Esophagus squamous epithelium (tissue), 5 donors: ENCODE measurements around the gene SH3PXD2B. TPM values are rescaled to one million over a fixed set of nuclear protein-coding genes. Genes with fewer than 3 reads are reported as not detected.

Source experiments
- DNase-seq: peaks from one replicate; lab custom pipeline; 2025; lab: John Stamatoyannopoulos, UW
- H3K27ac ChIP-seq, 4 donors: fragments of 200-600 bp; sonication (generic); one replicate each; pipeline ENCODE4 v1.5.1; 2016 to 2019; ENCODE audit warnings: mild to moderate bottlenecking in 1 of 4
- H3K27me3 ChIP-seq, 4 donors: fragments of 200-600 bp; sonication (generic); 1 replicate in 3 of 4; 2 replicates in 1 of 4; pipeline versions ENCODE4 v1.5.1 to v1.6.0; 2017 to 2021; ENCODE audit warnings: antibody characterized with exemption in 1 of 4
- H3K36me3 ChIP-seq, 3 donors: fragments of 200-600 bp; sonication (generic); one replicate each; pipeline ENCODE4 v1.5.1; 2016 to 2019
- H3K4me1 ChIP-seq, 3 donors: fragments of 200-600 bp; sonication (generic); one replicate each; pipeline ENCODE4 v1.5.1; 2017 to 2019
- H3K4me3 ChIP-seq, 4 donors: fragments of 200-600 bp; sonication (generic); 1 replicate in 3 of 4; 2 replicates in 1 of 4; pipeline ENCODE4 v1.5.1; 2016 to 2019; ENCODE audit warnings: mild to moderate bottlenecking in 2 of 4, moderate library complexity in 1 of 4
- H3K9me3 ChIP-seq, 3 donors: fragments of 200-600 bp; sonication (generic); one replicate each; pipeline ENCODE4 v1.5.1; 2016 to 2019
- CTCF ChIP-seq, 6 experiments: fragments of 450-650 bp in 4 of 6; fragments of 200-600 bp in 2 of 6; sonication (generic) in 2 of 6; IDR thresholded peaks; one replicate each; pipeline ENCODE4 v1.5.1; 2016 to 2019; ENCODE audit warnings: antibody characterized with exemption in 6 of 6, mild to moderate bottlenecking in 4 of 6, moderate library complexity in 4 of 6
- POLR2A ChIP-seq, 4 donors: fragments of 450-650 bp; IDR thresholded peaks; one replicate each; pipeline ENCODE4 v1.6.1; 2017; ENCODE audit warnings: antibody characterized with exemption in 4 of 4, mild to moderate bottlenecking in 4 of 4, moderate library complexity in 3 of 4
- WGBS, 2 donors: methylation state at CpG; one replicate each; pipeline ENCODE4 v1.1.5; 2018; 5-methylcytosine and 5-hydroxymethylcytosine counted together
- intact Hi-C: fragments of 100-400 bp; cut with DNase I; formaldehyde crosslinking; loops from one replicate; pipeline ENCODE4 v1.15.0; 2022
- total RNA-seq, 4 donors: library from RNA; depleted of rRNA; stranded (reverse); fragments of >200 nt; gene quantifications; one replicate each; pipeline ENCODE4 v1.1.0, GENCODE V29; 2016
- donor health status: DM: yes; HTN: yes; CAD: no.

Gene SH3PXD2B
- total RNA-seq, 4 donors from 2014 or later: 7.1 to 22.1 (median 13.8) TPM

GRCh38 chr5:172441262-172441751, 13.0 kb downstream of the SH3PXD2B start:
- no peaks in the 10 kb centered on the region for H3K27me3 ChIP-seq
- no peak overlapping the region for H3K4me3 ChIP-seq
- WGBS, 2 donors: 83 to 94% methylated on average over 6 to 8 of the region's 14 CpGs
- peaks cover 27 to 76% (median 62%) of the 10 kb centered on the region in 3 donors for H3K4me1 ChIP-seq
- peak overlapping the region in 1 of 4 donors; percentile 70 for H3K27ac ChIP-seq
- intact Hi-C loops: no loop called here
- H3K36me3 ChIP-seq: peaks cover 0 to 3% (median 0%) of the 10 kb centered on the region in 3 donors
- H3K9me3 ChIP-seq: no peaks in the 10 kb centered on the region
- no peak for DNase-seq
- TF ChIP-seq CTCF (IDR thresholded peaks at IDR 0.05) (no peak), POLR2A (IDR thresholded peaks at IDR 0.05) (no peak)

- WGBS, 2 donors: 87 to 100% methylated on average over 1 to 5 of the region's 7 CpGs
- H3K27ac ChIP-seq: peak overlapping the region in 2 of 4 donors; percentile 34 to 70
- no peak for TF ChIP-seq POLR2A (IDR thresholded peaks at IDR 0.05)
- TF ChIP-seq CTCF (IDR thresholded peaks at IDR 0.05): no peak
- H3K4me3 ChIP-seq: no peak overlapping the region
- no peaks in the 10 kb centered on the region for H3K9me3 ChIP-seq
- DNase-seq: no peak
- H3K4me1 ChIP-seq: peaks cover 19 to 76% (median 55%) of the 10 kb centered on the region in 3 donors
- H3K36me3 ChIP-seq: peaks cover 0 to 7% (median 0%) of the 10 kb centered on the region in 3 donors
- no peaks in the 10 kb centered on the region for H3K27me3 ChIP-seq
- intact Hi-C loops: no loop called here
These were observed 13.8 kb downstream of the SH3PXD2B start for GRCh38 chr5:172440486-172440885.

GRCh38 chr5:172439785-172440477, 14.4 kb downstream of the SH3PXD2B start:
- TF ChIP-seq POLR2A (IDR thresholded peaks at IDR 0.05): no peak
- peak in 2 of 6 experiments; percentile 9 to 21 for TF ChIP-seq CTCF (IDR thresholded peaks at IDR 0.05)
- Histone ChIP-seq H3K36me3 (peaks cover 0 to 7% (median 0%) of the 10 kb centered on the region in 3 donors), H3K4me1 (peaks cover 17 to 74% (median 49%) of the 10 kb centered on the region in 3 donors), H3K9me3 (no peaks in the 10 kb centered on the region), H3K4me3 (no peak overlapping the region), H3K27me3 (no peaks in the 10 kb centered on the region), H3K27ac (peak overlapping the region in 3 of 4 donors; percentile 4 to 70 (median 34))
- intact Hi-C loops: no loop called here
- DNase-seq: no peak
- WGBS, 2 donors: 78 to 86% methylated on average over 3 to 4 of the region's 22 CpGs

- WGBS, 2 donors: 48 to 84% methylated on average over 2 to 4 of the region's 6 CpGs
- no peak for TF ChIP-seq POLR2A (IDR thresholded peaks at IDR 0.05)
- TF ChIP-seq CTCF (IDR thresholded peaks at IDR 0.05): no peak
- H3K36me3 ChIP-seq: peaks cover 0 to 7% (median 0%) of the 10 kb centered on the region in 3 donors
- intact Hi-C loops: no loop called here
- peaks cover 9 to 61% (median 33%) of the 10 kb centered on the region in 3 donors for H3K4me1 ChIP-seq
- H3K27me3 ChIP-seq: no peaks in the 10 kb centered on the region
- no peaks in the 10 kb centered on the region for H3K9me3 ChIP-seq
- DNase-seq: no peak
- peak overlapping the region; percentile 46 to 87 (median 74) for H3K27ac ChIP-seq
- no peak overlapping the region for H3K4me3 ChIP-seq
These were observed 16.0 kb downstream of the SH3PXD2B start for GRCh38 chr5:172438319-172438668.
